ENCODE measurements around the gene FAM13A.
"Not testable (repeated sequence)": the region's sequence is repeated elsewhere in the genome, so short reads cannot be mapped to it uniquely, and the experiment has no call there.

Gene FAM13A

DNA sequence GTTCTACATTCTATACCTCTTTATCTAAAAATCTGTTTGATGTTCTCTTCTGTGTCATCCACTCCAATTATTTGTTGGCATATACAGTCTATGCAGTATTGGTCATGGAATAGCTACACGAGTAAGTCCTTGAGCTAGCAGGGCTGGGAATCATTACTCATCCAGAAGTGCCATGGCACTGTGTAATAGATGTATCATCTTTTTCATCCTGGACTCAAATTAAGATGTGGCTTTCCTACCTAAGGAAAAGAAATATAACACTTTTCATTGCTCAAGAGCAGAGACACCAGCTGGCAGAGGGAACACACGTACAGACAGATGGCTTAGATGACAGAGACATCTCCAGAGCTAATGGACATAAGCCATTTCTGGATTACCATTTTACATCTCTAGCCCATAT lies 159.8 kb downstream of the FAM13A start:
- peak; percentile 18 for DNase-seq (ENCODE audit: low read depth)

DNA sequence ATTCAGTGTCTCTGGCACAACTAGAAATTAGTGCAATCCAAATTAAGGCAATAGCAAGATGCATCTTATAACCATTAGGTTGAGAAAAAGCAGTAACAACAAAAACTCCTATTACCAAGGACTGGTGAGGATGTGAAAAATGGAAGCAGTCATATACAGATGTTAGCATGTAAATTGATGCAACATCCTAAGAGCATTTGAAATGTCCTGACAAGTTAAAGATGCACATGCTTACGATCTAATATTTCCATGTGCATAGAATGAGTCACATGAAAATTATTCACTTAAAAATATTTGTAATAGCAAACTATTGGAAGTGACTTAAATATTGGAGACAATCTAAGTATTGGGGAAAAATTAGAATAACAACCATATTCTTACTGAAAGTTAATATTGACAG lies 163.0 kb downstream of the FAM13A start:
- no peak for DNase-seq (ENCODE audit: low read depth)

DNA sequence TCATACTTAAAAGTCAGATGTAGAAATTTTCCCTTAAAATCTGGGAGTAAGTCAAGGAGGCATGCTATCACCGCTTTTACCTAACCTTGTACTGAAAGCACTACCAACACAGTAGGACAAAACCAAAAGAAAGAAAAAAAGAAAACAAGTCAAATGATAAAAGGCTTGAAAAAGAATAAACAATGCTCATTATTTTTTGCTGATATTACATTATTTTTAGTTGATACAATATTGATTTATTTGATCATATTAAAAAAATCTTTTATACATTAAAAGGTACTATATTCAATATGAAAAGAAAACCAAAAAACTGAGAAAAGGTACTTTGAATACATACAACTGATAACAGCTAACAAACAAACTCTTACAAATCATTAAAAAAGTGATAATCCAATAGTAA lies 164.3 kb downstream of the FAM13A start:
- DNase-seq (ENCODE audit: low read depth), result no peak

DNA sequence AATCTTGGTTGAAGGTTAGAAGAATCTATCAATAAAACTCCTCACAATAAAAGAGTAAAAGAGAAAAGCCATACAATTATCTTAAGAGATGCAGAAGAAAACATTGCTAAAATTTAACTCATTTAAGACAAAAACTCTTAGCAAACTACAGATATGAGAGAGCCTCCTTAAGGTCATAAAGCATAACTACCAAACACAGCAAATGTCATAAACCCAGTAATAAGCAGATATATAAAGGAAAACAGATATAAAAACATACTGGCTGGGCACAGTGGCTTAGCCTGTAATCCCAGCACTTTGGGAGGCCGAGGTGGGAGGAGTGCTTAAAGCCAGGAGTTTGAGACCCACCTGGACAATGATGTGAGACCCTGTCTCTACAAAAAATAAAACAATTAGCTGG lies 165.3 kb downstream of the FAM13A start:
- DNase-seq (ENCODE audit: low read depth), result no peak

DNA sequence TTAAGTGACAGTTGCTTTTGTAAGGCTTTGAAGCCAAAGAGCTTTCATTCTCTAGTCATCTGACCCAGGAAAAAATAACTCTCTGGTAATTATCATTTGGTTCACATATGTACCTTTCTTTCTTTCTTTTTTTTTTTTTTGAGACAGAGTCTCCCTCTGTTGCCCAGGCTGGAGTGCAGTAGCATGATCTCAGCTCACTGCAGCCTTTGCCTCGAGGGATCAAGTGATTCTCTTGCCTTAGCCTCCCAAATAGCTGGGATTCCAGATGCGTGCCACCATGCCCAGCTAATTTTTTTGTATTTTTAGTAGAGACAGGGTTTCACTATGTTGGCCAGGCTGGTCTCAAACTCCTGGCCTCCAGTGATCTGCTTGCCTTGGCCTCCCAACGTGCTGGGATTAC lies 169.6 kb downstream of the FAM13A start:
- DNase-seq (ENCODE audit: low read depth), result peak; percentile 24

DNA sequence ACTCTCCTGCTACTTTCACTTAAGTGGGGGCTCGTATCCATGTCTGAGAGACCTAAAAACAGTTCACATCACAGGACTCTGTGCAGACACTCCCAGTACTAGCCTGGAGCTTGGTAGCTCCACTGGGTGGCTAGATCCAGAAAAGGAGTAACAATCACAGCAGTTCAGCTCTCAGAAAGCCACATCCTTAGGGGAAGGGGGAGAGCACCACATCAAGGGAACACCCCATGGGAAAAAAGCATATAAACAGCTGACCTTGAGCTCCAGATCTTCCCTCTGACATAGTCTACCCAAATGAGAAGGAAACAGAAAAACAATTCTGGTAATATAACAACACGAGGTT lies 175.8 kb downstream of the FAM13A start:
- no peak for DNase-seq (ENCODE audit: low read depth)

DNA sequence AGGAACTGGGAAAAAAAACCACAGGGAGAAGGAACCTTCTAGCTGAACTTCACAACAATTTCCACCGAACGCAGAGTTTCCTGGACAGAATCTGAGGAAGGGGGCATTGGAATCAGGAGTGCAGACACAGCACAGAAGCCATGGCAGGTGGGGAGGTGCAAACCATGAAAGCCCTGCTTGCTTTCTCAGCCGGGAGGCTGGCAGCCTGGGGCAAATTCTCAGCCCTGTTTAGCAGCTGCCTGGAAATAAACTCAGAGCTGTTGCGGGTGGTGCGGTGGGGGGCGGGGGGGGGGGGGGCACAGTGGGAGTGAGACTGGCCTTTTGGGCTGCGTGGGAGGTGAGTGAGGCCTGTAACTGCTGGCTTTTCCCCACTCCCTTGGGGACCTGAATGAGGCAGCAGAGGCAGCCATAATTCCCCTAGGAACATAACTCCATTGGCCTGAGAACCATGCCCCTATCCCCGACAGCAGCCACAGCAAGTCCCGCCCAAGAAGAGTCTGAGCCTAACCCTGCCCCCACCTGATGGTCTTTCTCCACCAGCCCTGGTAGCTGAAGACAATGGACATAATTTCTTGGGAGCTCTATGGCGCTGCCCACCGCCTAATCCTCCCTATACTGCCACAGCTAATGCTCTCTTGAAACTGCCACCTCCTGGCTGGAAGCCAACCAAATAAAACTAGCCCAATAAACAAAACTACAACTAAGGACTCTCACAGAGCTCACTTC lies 176.3 kb downstream of the FAM13A start:
- DNase-seq (ENCODE audit: low read depth), result no peak

GRCh38 chr4:88879991-88880390 lies 177.0 kb downstream of the FAM13A start:
- no peak for DNase-seq (ENCODE audit: low read depth)

GRCh38 chr4:88878642-88879041 lies 178.3 kb downstream of the FAM13A start:
- DNase-seq (ENCODE audit: low read depth), result no peak

DNA sequence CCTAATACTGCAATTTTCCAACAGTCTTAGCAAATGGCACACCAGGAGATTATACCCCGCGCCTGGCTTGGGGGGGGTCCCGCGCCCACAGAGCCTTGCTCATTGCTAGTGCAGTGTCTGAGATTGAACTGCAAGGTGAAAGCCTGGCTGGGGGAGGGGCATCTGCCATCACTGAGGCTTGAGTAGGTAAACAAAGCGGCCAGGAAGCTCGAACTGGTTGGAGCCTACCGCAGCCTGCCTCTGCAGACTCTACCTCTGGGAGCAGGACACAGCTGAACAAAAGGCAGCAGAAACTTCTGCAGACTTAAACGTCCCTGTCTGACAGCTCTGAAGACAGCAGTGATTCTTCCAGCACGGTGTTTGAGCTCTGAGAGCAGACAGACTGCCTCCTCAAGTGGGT lies 186.6 kb downstream of the FAM13A start:
- DNase-seq (ENCODE audit: low read depth), result no peak

GRCh38 chr4:88868510-88868909 lies 188.5 kb downstream of the FAM13A start:
- DNase-seq (ENCODE audit: low read depth), result no peak

GRCh38 chr4:88866862-88867550 lies 190.0 kb downstream of the FAM13A start:
- peak; percentile 44 for DNase-seq (ENCODE audit: low read depth)

DNA sequence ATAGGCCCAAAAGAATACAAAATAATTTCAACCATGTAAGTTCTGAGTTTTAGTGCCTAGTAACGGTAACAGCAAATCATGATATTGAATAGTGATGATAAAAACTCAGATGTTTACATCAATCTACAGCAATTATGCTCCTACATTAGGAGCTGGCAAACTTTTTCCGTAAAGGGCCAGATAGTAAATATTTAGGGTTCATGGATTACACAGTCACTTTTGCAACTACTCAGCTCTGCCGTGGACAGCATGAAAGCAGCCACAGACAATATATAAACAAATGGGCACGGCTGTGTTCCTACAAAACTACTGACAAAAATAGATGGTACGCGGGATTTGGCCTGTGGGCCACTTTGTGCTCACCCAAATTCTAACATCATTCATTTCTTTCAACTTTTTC lies 191.5 kb downstream of the FAM13A start:
- no peak for DNase-seq (ENCODE audit: low read depth)

DNA sequence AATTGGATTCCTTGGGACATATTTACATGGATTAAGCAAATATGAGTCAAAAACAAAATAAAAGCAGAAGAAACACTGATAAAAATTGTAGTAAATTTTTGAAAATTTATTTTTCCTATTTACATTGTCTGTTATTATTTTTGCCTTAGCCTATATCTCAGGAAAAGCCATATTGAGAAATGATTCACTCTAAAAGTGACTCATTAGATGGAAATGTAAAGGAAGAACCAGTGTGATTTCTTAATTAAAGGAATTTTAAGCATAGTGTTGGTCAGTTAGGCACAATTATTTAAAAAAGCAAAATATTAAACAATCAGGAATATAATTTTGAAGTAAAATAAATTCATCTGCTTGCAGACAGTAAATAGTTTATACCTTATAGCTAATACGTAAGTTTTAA lies 191.9 kb downstream of the FAM13A start:
- peak; percentile 27 for DNase-seq (ENCODE audit: low read depth)

GRCh38 chr4:88860586-88860985 lies 196.4 kb downstream of the FAM13A start:
- DNase-seq (ENCODE audit: low read depth), result peak; percentile 32

DNA sequence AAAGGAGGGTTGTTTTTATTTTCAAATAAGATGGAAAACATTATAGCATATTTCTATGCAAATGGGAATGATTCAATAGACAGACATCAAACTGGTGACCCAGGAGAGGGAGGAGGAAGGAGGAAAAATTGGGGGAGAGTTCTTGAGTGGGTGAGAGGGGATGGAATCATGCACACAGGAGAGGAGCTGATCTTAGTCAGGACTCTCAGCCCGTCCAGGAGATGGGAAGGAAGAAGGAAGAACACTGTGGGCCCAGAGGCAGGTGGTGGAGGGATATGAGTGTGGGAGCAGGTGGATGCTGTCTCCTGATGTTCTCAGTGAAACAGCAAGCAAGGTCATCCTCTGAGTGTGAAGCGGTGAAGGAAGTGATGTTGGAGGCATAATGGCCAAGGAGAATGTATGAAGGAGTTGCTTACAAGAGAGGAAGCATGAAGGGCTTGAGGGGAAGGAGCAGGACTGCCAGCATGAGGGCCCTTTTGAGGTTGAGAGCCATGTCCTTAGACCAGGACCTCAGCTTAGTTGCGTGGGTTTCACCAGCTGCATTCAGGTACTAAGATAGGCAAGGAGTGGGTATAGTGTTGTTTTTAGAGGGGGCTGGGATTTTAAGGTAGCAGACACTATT lies 197.7 kb downstream of the FAM13A start:
- no peak for DNase-seq (ENCODE audit: low read depth)

DNA sequence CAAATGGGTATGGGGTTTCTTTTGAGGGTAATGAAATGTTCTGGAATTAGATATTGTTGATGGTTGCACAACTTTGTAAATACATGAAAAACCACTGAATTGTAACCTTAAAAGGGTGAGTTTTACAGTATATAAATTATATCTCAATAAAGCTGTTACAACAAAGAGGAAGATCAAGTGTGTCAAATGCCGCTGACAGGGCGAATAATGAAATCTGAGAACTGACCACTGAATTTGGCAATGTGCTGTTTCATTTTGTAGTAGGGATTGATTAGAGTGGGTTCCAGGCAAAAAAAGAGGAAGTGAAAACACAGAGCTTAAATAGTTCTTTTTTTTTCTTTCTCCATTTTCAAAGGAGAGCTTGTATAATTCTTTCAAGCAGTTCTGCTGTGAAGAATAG lies 198.2 kb downstream of the FAM13A start:
- no peak for DNase-seq (ENCODE audit: low read depth)

DNA sequence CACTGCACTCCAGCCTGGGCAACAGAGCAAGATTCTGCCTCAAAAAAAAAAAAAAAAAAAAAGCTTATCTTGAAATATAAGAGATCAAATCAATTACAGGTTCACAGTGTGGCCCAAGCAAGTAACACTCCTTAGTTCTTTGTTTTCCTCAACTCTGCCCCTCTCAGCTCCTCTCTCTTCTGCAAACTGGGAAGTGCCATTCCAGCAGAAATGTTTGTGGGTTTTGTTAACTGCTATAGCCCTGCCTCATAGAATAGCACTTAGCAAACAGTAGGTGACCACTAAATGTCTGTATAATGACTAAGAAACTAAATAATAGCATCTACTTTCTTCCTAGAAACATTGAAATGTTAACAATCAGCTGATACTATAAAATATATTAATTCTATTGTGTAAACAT lies 199.4 kb downstream of the FAM13A start:
- peak; percentile 53 for DNase-seq (ENCODE audit: low read depth)

DNA sequence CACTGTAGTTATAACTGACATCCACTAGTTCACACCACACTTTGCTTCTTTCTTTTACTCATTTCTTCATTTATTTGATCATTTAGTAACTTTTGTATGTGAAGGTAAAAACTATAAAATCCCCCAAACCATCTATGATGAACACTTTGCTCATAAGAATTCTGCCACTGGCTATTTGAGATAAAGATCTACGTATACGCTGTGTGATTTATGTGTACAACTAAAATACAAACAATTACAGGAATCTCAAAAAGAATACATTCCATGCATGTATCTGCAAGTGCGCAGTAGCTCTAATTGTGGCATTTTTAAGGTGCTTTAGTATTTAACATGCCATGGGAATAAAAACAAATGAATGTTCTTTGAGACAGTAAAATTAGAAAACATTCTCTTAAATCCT lies 202.5 kb downstream of the FAM13A start:
- peak; percentile 61 for DNase-seq (ENCODE audit: low read depth)

- DNase-seq (ENCODE audit: low read depth), result not testable (repeated sequence)
These were observed 203.4 kb downstream of the FAM13A start for GRCh38 chr4:88853583-88853982.

DNA sequence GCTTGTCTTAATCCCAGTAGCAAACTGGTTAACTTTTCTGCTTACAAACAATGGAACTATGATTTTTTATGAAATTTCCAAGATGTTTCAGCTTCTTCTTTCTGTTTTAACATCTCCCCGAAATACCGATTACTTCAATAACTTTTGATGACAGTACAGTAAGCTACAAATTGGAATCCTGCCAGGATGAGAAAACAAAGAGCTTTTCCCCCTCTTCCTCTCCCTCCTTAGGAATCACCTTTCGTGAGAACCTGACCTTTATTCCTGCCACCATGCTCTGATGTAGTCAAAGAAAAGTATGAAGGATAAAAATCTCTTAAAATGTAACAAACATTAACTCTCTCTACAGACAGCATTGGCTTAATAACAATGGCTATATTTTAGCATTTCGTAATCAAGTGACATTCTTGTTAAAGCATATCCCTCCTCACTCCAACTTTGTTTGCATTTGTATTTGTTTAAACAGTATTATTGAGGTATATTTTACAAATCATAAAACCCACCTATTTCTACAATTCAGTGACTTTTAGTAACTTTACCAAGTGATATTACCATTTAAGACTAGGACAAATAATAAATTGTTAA lies 210.7 kb downstream of the FAM13A start:
- DNase-seq (ENCODE audit: low read depth), result peak; percentile 1

GRCh38 chr4:88843067-88843685 lies 213.8 kb downstream of the FAM13A start:
- no peak for DNase-seq (ENCODE audit: low read depth)

DNA sequence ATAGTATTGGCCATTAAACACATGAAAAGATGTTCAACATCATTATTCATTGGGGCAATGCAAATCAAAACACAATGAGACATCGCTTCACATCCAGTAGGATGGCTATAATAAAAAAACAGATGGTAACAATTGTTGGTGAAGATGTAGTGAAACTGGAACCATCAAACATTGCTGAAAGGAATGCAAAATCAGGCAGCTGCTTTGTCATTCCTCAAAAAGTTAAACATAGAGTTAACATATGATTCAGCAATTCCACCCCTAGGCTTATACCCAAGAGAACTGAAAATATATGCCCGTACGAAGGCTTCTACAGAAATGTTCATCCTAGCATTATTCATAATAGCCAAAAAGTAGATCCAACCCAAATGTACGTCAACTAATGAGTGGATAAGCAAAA lies 215.3 kb downstream of the FAM13A start:
- DNase-seq (ENCODE audit: low read depth), result peak; percentile 67
